NCI-H2196 (cell line): ENCODE measurements around the gene ARMC10.
"Not testable (repeated sequence)": the region's sequence is repeated elsewhere in the genome, so short reads cannot be mapped to it uniquely, and the experiment has no call there.

Source experiments
- DNase-seq: peaks from one replicate; lab custom pipeline; 2025; ENCODE audit not compliant: unreplicated experiment; lab: John Stamatoyannopoulos, UW

The ARMC10 gene

DNA sequence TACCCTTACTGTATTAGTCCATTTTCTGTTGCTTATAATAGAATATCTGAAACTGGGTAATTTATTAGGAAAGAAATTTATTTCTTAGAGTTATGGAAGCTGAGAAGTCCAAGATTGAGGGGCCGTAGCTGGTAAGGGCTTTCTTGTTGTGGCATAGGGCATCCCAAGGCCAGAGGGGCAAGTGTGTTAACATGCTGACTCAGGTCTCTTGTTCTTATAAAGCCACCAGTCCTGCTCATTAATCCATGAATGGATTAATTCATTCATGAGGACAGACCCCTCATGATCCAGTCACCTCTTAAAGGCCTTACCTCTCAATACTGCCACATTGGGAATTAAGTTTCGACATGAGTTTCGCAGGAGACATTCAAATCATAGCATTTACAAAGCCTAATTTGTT, 2.4 kb downstream of the ARMC10 start:
- no peak for DNase-seq

DNA sequence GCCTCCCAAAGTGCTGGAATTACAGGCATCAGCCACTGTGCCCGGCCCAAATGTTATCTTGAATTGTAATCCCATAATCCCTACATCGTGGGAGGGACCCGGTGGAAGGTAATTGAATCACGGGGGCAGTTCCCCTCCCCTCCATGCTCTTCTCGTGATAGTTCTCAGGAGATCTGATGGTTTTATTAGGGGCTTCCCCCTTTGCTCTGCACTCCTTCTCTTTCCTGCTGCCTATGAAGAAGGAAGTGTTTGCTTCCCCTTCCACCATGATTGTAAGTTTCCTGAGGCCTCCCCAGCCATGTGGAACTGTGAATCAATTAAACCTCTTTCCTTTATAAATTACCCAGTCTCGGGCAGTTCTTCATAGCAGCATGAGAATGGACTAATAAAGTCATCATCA, 3.3 kb downstream of the ARMC10 start:
- DNase-seq, result not testable (repeated sequence)

DNA sequence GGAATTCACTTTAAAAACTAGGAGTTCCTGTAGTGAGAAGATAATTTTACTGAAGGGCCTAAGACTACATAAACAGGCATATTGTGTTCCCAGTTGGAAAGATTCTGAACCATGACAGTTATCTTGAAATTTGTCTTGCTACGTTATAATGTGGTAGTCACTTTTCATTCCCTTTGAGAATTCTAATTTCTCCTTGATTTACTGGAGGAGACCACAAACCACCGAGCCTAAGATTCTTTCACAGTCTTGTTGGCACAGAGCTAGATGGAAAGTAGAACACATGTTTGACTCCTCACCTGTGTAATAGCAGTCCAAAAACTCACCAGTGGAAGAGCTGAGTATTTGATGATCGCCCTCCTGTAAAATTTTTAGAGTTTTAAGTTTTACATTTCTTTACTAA, 4.9 kb downstream of the ARMC10 start:
- DNase-seq, result no peak

DNA sequence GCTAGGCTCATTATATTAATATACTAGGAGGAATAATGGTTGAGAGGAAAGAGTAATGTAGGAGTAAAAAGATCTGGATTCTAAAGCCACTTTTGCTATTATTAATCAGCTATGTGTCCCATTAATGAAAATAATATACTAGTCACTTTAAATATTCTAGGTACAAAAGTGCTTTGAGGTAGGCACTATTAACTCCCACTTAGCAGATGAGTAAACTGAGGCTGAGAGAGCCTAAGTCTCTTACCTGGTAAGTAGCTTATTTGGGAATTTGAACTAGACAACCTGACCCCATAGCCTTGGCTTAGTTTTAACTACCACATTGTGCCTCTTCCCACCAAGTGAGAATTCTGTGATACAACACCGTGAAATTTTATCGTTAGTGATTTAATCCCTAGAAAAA, 6.0 kb downstream of the ARMC10 start:
- DNase-seq, result no peak

DNA sequence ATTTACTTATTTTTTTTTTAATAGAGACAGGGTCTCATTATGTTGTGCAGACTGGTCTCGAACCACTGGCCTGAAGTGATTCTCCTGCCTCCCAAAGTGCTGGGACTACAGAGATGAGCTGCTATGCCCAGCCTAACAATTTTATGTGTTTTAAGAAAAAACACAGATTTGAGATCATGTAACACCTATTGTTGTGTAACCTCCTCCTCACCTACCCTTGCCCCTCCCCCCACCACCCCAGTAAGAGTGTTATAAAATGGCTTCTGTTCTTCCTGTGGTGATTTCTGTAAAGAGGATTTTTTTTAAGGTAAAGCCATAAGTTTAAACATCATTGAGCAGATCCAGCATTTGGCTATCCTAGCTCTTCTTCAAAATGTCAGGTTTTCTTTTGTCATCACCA, 7.6 kb downstream of the ARMC10 start:
- no peak for DNase-seq

DNA sequence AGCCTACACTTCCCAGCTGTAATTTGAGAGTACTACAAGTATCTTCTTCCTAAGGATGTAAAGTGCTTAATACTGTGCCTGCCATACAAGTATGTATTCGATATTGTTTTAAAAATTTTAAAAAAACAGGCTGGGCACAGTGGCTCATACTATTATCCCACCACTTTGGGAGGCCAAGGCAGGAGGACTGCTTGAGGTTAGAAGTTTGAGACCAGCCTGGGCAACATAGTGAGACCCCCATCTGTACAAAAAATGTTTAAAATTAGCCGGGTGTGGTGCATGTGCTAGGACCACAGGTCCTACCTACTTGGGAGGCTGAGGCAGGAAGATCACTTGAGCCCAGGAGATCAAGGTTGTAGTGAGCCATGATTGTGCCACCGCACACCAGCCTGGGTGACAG, 8.3 kb downstream of the ARMC10 start:
- no peak for DNase-seq

DNA sequence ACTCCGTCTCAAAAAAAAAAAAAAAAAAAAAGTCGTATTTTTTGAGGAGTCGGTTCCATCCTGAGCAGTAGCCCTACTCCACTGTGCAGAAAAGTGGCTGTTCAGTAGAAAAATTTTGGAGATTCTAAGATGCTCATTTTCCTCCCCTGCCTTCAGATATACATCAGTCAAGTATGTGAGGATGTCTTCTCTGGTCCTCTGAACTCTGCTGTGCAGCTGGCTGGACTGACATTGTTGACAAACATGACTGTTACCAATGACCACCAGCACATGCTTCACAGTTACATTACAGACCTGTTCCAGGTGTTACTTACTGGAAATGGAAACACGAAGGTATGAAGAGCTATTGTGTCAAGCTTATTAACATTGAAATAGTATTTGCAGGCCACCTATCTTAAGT, 17.4 kb downstream of the ARMC10 start:
- not testable (repeated sequence) for DNase-seq

DNA sequence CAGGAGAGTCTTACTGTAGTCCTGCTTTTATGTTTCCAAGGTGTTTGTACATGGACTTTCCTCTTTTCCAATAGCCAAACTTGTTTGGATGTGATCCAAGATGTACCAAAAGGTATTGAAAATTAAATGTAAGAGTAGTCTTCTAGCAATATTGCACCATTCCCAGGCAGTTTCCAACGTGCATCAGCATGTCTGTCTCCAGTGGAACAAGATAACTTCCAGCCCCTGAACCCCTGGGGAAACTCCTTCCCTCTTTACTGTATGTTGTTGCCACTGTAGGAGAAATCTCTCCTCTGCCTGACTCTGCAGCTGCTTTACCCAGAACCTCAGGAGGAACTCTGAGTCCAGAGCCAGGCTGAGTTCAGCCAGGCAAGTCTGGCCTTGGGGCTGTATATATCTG, 18.5 kb downstream of the ARMC10 start:
- no peak for DNase-seq

DNA sequence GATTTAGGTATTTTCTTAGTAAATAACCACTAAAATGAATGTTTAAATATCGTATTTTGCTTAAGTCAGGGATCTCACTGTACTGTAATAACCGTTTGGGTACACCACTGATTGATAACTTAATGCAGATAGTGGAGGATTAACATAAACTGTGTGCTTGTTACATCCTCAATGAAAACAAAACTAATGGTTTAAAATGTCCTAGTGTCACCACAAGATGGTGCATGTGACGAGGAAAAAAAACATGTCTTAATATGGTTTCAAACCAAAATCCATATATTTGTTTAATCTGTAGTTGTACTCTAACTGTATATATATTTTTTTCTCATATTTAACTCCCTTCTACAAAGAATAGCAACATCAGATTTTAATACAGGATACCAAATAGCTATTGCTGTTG, 19.2 kb downstream of the ARMC10 start:
- no peak for DNase-seq

DNA sequence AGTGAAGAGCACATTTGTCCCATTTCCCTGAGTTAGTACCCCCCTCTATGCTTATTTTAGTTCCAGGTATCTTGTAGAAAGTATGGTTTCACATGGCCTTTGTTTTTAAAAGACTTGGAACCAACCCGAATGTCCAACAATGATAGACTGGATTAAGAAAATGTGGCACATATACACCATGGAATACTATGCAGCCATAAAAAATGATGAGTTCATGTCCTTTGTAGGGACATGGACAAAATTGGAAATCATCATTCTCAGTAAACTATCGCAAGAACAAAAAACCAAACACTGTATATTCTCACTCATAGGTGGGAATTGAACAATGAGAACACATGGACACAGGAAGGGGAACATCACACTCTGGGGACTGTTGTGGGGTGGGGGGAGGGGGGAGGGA, 20.6 kb downstream of the ARMC10 start:
- not testable (repeated sequence) for DNase-seq

DNA sequence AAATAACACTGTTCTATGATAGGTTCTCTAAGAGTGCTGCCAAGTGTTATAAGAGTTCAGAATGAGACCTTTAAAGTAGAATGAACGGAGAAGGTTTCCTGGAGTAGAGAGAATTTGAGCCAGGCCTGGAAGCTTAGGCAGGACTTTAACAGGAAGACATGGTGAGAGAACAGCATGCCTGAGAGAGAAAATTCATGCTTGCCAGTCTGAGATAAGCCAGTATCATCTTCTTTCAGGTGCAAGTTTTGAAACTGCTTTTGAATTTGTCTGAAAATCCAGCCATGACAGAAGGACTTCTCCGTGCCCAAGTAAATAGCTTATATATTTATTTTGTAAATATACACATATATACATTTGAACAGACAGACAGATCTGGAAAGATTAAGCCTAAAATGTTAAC, 22.1 kb downstream of the ARMC10 start:
- no peak for DNase-seq

DNA sequence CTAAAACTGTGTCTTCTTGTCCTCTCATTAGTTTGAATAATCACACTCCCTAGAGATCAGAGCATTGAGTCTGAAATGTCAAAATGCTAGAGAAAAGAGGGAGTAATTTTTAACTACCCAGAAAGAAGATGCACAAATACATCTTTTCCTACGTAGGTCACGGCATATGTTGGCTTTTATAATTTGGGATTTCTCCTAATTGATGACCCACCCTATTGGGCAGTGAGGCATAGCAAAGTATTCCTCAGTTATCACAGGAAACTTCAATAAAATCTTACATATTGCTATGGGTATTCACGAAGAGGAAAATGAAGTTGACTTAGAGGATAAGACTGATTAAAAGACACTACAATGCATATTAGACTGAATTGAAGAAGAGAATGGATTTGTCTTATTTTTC, 25.4 kb downstream of the ARMC10 start:
- no peak for DNase-seq

DNA sequence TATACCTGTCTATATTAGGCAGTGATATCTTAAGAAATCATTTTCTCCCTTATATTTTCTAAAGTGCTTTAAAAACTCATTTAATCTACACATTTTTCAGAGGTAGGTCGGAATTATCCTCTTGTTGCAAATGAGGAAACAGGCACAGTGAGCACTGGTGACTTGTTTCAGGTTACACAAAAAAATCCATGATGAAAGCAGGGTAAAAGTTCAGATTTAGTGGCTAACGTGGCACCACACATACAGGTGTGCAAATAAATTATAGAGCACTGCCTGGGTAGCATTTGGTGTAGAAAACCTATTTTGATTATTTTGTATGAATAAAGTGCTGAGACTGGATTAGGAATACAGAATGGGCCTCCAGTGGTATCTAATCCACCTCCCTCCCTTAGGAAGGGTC, 26.6 kb downstream of the ARMC10 start:
- no peak for DNase-seq

DNA sequence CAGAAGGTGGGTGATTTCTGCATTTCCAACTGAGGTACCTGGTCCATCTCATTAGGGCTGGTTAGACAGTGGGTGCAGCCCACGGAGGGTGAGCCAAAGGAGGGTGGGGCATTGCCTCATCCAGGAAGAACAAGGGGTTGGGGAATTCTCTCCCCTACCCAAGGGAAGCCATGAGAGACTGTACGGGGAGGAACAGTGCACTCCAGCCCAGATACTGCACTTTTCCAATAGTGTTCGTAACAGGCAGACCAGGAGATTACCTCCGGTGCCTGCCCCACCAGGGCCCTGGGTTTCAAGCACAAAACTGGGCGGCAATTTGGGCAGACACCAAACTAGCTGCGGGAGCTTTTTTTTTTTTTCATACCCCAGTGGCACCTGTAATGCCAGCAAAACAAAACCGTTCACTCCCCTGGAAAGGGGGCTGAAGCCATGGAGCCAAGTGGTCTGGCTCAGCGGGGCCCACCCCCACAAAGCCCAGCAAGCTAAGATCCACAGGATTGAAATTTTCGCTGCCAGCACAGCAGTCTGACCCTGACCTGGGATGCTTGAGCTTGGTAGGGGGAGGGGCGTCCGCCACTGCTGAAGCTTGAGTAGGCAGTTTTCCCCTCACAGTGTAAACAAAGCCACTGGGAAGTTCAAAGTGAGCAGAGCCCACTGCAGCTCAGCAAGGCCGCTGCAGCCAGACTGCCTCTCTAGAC, 31.2 kb downstream of the ARMC10 start:
- no peak for DNase-seq

DNA sequence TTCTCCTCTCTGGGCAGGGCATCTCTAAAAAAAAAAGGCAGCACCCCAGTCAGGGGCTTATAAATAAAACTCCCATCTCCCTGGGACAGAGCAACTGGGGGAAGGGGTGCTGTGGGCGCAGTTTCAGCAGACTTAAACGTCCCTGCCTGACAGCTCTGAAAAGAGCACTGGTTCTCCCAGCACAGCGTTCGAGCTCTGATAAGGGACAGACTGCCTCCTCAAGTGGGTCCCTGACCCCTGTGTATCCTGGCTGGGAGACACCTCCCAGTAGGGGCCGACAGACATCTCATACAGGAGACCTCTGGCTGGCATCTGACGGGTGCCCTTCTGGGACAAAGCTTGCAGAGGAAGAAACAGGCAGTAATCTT, 31.7 kb downstream of the ARMC10 start:
- not testable (repeated sequence) for DNase-seq

DNA sequence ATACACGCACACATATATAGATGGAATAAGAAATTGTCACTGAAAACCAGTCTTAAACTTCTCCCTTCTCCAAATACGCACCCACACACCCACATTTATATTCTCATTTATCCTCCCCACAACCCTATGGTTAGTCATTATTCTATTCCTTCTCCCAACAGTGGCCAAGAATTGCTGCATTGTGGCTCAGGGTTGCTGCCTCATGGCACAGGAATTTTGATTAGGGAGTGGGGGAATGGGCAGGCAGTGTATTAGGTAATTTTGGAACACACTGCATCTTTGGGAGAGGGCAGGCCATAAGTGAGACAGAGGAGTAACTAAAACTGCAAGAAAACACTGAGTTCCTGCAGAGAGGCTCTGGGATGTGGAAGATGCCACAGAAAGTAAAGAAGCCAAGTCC, 38.2 kb downstream of the ARMC10 start:
- DNase-seq, result no peak

DNA sequence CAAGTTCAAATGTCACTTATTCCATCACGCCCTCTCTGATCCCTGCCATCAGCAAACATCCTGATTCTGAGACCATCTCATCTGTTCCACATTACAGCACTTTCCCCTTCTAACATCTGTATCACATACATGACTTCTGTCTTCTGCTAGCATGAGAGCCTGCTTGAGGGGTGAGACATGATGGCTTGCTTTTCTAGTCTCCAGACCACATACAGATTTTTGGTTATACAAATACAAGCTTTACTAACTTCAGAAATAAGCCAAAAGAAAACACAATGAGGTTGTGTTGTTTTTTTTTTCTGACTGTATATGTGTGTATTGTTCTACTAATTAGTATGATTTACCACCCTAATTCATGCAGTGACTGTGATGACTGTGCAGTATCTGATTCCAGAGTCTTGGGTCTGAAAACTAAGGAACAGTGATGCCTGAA, 39.7 kb downstream of the ARMC10 start:
- no peak for DNase-seq

DNA sequence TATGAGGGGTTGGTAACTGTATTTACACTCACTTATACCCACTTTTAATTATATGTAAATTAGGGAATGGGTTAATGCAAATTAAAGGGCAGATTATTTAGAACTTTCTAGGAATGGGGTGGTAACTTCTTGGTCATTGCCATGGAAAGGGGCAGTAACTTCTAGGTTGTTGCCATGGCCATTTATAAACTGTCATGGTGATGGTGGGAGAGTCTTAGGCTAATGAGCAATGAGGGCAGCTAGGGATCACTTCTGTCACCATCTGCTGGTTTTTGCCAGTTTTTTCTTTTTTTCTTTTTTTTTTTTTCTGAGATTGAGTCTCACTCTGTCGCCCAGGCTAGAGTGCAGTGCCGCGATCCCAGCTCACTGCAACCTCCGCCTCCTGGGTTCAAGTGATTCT, 40.8 kb downstream of the ARMC10 start:
- no peak for DNase-seq

DNA sequence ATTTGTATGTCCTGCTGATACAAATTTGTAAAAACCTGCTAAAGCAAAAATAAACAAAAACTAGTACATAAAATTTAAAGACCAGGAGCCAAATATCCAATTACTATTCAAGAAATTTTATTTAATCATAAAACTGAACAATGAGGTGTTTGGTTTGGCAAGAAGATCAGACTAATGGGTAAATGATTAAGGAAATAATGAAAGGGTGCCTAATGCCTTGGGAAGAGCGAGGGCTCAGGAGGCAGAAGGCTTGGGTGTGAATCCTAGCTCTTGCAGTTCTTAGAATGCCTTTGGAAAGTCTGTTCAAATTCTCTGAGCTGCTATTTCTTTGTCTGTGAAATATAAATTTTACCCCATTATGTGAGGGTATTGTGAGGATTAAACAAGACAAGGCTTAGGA, 41.6 kb downstream of the ARMC10 start:
- DNase-seq, result no peak

DNA sequence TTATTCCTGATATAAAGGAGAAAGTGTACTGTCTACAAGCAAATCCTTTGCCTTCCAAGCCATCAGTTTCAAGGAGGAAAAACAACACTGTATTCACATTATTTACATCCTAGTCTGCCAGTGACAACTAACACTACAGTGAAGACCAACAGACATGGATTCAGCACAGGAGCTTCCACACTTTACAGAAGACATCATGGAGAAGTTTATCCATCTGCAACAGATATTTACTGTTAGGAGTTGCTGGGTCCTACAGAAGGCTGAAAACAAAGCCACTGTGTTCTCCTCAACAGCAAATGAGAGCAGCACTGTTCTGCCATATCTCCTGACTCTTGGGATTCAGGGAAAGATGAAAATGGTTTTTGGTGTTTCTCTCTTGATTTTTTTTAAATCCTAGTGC, 42.1 kb downstream of the ARMC10 start:
- DNase-seq, result no peak

DNA sequence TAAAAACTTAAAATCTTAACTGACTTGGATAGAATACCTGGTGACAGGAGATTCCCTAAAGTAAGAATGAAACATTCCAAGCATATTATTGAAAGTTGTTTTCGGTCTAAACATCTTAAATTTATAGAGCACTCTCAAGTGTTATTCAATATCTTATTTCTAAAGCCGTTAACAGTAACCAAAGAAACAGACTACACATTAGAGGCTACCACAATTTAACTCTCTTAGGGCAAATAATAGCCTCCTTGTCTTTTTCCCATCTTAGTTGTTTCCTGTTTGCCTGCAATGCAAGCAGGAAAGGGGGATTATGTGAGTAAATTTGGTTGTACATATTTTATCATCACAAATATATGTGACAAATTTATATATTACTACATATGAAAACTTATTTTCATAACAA, 42.5 kb downstream of the ARMC10 start:
- DNase-seq, result no peak

DNA sequence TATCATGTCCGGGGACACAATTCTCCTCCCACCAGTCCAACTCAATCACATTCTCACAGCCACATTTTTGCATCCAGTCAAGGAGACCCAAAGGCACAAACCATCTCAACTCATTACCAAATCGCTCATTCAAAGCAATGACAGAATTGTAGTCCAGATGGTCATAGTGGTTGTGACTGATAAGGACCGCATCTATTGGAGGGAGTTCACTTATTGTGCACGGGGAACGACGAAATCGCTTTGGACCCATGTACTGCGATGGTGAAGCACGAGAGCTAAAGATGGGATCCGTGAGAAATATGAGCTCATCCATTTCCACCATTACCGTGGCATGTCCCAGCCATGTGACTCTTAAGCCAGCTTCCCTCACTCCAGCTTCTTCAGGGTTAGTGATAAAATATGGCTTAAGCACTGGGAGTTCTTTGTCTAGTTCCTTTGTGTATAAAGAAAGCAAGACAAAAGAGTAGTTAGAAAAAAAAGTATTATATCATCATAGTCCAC, 44.9 kb downstream of the ARMC10 start:
- no peak for DNase-seq

DNA sequence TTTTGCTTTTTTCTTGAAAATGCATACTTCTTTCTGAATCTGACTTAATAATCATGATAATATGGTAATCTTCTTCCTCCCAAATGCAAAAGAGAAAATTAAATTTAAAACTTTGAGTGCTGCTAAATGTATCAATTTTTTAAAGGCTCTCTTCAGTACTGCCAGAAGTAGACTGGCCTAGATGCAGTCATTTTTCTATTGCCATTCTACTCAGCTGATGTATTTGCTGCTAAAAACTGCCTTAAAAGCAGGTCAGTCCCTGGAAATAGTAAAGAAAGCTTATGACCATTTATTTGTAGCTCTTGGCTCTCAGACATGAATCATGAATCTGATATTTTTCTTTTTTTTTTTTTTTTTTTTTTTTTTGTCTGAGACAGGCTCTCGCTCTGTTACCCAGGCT, 45.4 kb downstream of the ARMC10 start:
- DNase-seq, result no peak
